Activated CD4-positive, alpha-beta T cell treated with anti-CD3 and anti-CD28 coated beads, Interleukin-2, amount 50 U/mL, for 1 hour (primary cell): Measurements from ENCODE around the gene ADGRD1.

Source experiments
- DNase-seq: peaks from one replicate; pipeline ENCODE4 v3.0.0-alpha.2; 2020

The ADGRD1 gene

GRCh38 chr12:131045705-131046460 is 92.2 kb downstream of the ADGRD1 start:
- no peak for DNase-seq

- DNase-seq = no peak
Measured at GRCh38 chr12:131046813-131047788, 93.4 kb downstream of the ADGRD1 start.

GRCh38 chr12:131047789-131048610 is 94.3 kb downstream of the ADGRD1 start:
- DNase-seq = no peak

GRCh38 chr12:131048611-131048990 is 94.9 kb downstream of the ADGRD1 start:
- DNase-seq = no peak

- DNase-seq = no peak
Measured at GRCh38 chr12:131049002-131049401, 95.3 kb downstream of the ADGRD1 start.

GRCh38 chr12:131049549-131050339 is 96.0 kb downstream of the ADGRD1 start:
- no peak for DNase-seq

- no peak for DNase-seq
Measured at GRCh38 chr12:131050463-131051154, 96.9 kb downstream of the ADGRD1 start.

GRCh38 chr12:131051155-131051473 is 97.4 kb downstream of the ADGRD1 start:
- no peak for DNase-seq

- no peak for DNase-seq
Measured at GRCh38 chr12:131052063-131052781, 98.5 kb downstream of the ADGRD1 start.

- no peak for DNase-seq
Measured at GRCh38 chr12:131052929-131053328, 99.2 kb downstream of the ADGRD1 start.

- DNase-seq = no peak
Measured at GRCh38 chr12:131053567-131053966, 99.9 kb downstream of the ADGRD1 start.

GRCh38 chr12:131054345-131055092 is 100.8 kb downstream of the ADGRD1 start:
- no peak for DNase-seq

- DNase-seq = no peak
Measured at GRCh38 chr12:131055093-131055465, 101.4 kb downstream of the ADGRD1 start.

GRCh38 chr12:131055596-131056233 is 102.0 kb downstream of the ADGRD1 start:
- no peak for DNase-seq

- no peak for DNase-seq
Measured at GRCh38 chr12:131056626-131057025, 102.9 kb downstream of the ADGRD1 start.

GRCh38 chr12:131057211-131057721 is 103.6 kb downstream of the ADGRD1 start:
- no peak for DNase-seq

- no peak for DNase-seq
Measured at GRCh38 chr12:131057722-131058515, 104.2 kb downstream of the ADGRD1 start.

- no peak for DNase-seq
Measured at GRCh38 chr12:131058700-131059099, 105.0 kb downstream of the ADGRD1 start.
